HG02623 (cell line): Measurements from ENCODE around the gene SULT2B1.
"Not testable (repeated sequence)": the region's sequence is repeated elsewhere in the genome, so short reads cannot be mapped to it uniquely, and the experiment has no call there.

Source experiments
- ATAC-seq: cut with Tn5 transposase; IDR thresholded peaks from one replicate; pipeline ENCODE4 v1.9.1; 2021; ENCODE audit warnings: moderate library complexity; ENCODE audit not compliant: unreplicated experiment

The SULT2B1 gene

GRCh38 chr19:48556825-48557224, 4.9 kb downstream of the SULT2B1 start:
- no peak for ATAC-seq

GRCh38 chr19:48558018-48558684, 6.2 kb downstream of the SULT2B1 start:
- ATAC-seq: no peak

GRCh38 chr19:48560095-48560530, 8.1 kb downstream of the SULT2B1 start:
- ATAC-seq: no peak

GRCh38 chr19:48561412-48561811, 9.4 kb downstream of the SULT2B1 start:
- no peak for ATAC-seq

GRCh38 chr19:48565090-48565489, 13.1 kb downstream of the SULT2B1 start:
- ATAC-seq: no peak

GRCh38 chr19:48568345-48568886, 16.4 kb downstream of the SULT2B1 start:
- no peak for ATAC-seq

GRCh38 chr19:48569814-48570213, 17.8 kb downstream of the SULT2B1 start:
- no peak for ATAC-seq

GRCh38 chr19:48571378-48572162, 19.6 kb downstream of the SULT2B1 start:
- ATAC-seq: no peak

- no peak for ATAC-seq
Measured at GRCh38 chr19:48573163-48573505, 21.2 kb downstream of the SULT2B1 start.

GRCh38 chr19:48575931-48576622, 24.1 kb downstream of the SULT2B1 start:
- no peak for ATAC-seq

GRCh38 chr19:48577908-48578307, 25.9 kb downstream of the SULT2B1 start:
- ATAC-seq: not testable (repeated sequence)

- ATAC-seq: no peak
Measured at GRCh38 chr19:48578891-48579290, 26.9 kb downstream of the SULT2B1 start.

GRCh38 chr19:48582168-48582567, 30.2 kb downstream of the SULT2B1 start:
- ATAC-seq: no peak

GRCh38 chr19:48587387-48587786, 35.4 kb downstream of the SULT2B1 start:
- ATAC-seq: no peak

GRCh38 chr19:48588670-48589401, 36.9 kb downstream of the SULT2B1 start:
- no peak for ATAC-seq

GRCh38 chr19:48591021-48591420, 39.0 kb downstream of the SULT2B1 start:
- no peak for ATAC-seq

GRCh38 chr19:48595171-48595570, 43.2 kb downstream of the SULT2B1 start:
- ATAC-seq: no peak

GRCh38 chr19:48595833-48596232, 43.9 kb downstream of the SULT2B1 start:
- no peak for ATAC-seq

- ATAC-seq: no peak
Measured at GRCh38 chr19:48596237-48596636, 44.3 kb downstream of the SULT2B1 start.

GRCh38 chr19:48596679-48597465, 44.9 kb downstream of the SULT2B1 start:
- ATAC-seq: no peak
